Measurements from ENCODE around the gene TGFBR2. TPM values are rescaled to one million over a fixed set of nuclear protein-coding genes. Genes with fewer than 3 reads are reported as not detected.

TGFBR2 gene
- total and polyA plus RNA-seq, 10 of the 15 experiments (the other 5 are each of a cell fraction or from before 2014, with no cell fraction given), result 0.02 to 0.98 (median 0.18) TPM; not detected in 1

- intact Hi-C loops (cut with micrococcal nuclease; ENCODE audit: unreplicated experiment), result no loop called here
- Histone ChIP-seq H3K4me2 (ENCODE audit: control insufficient read depth, insufficient read depth) (no peak overlapping the region), H3K27ac (ENCODE audit: control insufficient read depth, insufficient read depth) (no peak overlapping the region), H3K9ac (ENCODE audit: control insufficient read depth, insufficient read depth, low read length) (no peak overlapping the region), H3K4me1 (ENCODE audit: control insufficient read depth, insufficient read depth, low read length) (no peaks in the 10 kb centered on the region), H2AFZ (ENCODE audit: control insufficient read depth, low read depth, low read length) (no peak overlapping the region), H3K9me3 (replicated peaks; ENCODE audit: control insufficient read depth, insufficient read depth, low read length) (no peaks in the 10 kb centered on the region), H4K20me1 (ENCODE audit: control insufficient read depth, insufficient read depth) (no peaks in the 10 kb centered on the region), H3K4me3 (no peak overlapping the region), H3K79me2 (ENCODE audit: control insufficient read depth, insufficient read depth, low read length) (no peaks in the 10 kb centered on the region), H3K27me3 (replicated peaks in 1 of 2; ENCODE audit: control insufficient read depth in 2 of 2, insufficient read depth in 2 of 2, low read length in 1 of 2) (no peaks in the 10 kb centered on the region; a peak in 1 of 4 replicates), H3K36me3 (ENCODE audit: control insufficient read depth in 2 of 2, insufficient read depth in 2 of 2, low read length in 1 of 2) (no peaks in the 10 kb centered on the region)
- TF ChIP-seq BMI1 (IDR thresholded peaks at IDR 0.05; ENCODE audit: borderline replicate concordance), result no peak
- no peak for TF ChIP-seq GABPA (IDR thresholded peaks at IDR 0.05; ENCODE audit: low read depth)
- no peak for TF ChIP-seq ATF7 (IDR thresholded peaks at IDR 0.05; ENCODE audit: low read depth)
- TF ChIP-seq BCL3 (IDR thresholded peaks at IDR 0.05; ENCODE audit: borderline replicate concordance, insufficient read depth, low read depth, low read length, poor library complexity, severe bottlenecking), result no peak
- TF ChIP-seq RCOR1 (conservative IDR thresholded peaks at IDR 0.05; ENCODE audit: low read depth, low read length), result no peak
- no peak for TF ChIP-seq ETV6 (conservative IDR thresholded peaks at IDR 0.05 in 1 of 2, IDR thresholded peaks at IDR 0.05 in 1 of 2; ENCODE audit: borderline replicate concordance in 1 of 2, low read depth in 1 of 2)
- no peak for TF ChIP-seq FOXM1 (IDR thresholded peaks at IDR 0.05; ENCODE audit: low read depth, low read length)
- no peak for TF ChIP-seq SPI1 (IDR thresholded peaks at IDR 0.05; ENCODE audit: borderline replicate concordance, insufficient read depth, low read depth, low read length)
- no peak for TF ChIP-seq FOS (IDR thresholded peaks at IDR 0.05; ENCODE audit: borderline replicate concordance, extremely low read depth, insufficient read length)
- no peak for TF ChIP-seq CHD1 (IDR thresholded peaks at IDR 0.05; ENCODE audit: low read depth, low read length)
- TF ChIP-seq TCF3 (IDR thresholded peaks at IDR 0.05; ENCODE audit: borderline replicate concordance, insufficient read depth, low read depth, low read length), result no peak
- no peak for TF ChIP-seq DPF2 (IDR thresholded peaks at IDR 0.05)
- TF ChIP-seq, protein P1, sequence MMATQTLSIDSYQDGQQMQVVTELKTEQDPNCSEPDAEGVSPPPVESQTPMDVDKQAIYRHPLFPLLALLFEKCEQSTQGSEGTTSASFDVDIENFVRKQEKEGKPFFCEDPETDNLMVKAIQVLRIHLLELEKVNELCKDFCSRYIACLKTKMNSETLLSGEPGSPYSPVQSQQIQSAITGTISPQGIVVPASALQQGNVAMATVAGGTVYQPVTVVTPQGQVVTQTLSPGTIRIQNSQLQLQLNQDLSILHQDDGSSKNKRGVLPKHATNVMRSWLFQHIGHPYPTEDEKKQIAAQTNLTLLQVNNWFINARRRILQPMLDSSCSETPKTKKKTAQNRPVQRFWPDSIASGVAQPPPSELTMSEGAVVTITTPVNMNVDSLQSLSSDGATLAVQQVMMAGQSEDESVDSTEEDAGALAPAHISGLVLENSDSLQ (IDR thresholded peaks at IDR 0.05), result no peak
- TF ChIP-seq ZZZ3 (IDR thresholded peaks at IDR 0.05; ENCODE audit: control insufficient read depth, insufficient read length, low read depth), result no peak
- TF ChIP-seq IRF4 (IDR thresholded peaks at IDR 0.05; ENCODE audit: low read depth, low read length), result no peak
- no peak for TF ChIP-seq TARDBP (IDR thresholded peaks at IDR 0.05; ENCODE audit: borderline replicate concordance)
- TF ChIP-seq MTA2 (IDR thresholded peaks at IDR 0.05; ENCODE audit: low read depth), result no peak
- TF ChIP-seq HDGF (IDR thresholded peaks at IDR 0.05), result no peak
- CTCF ChIA-PET, result no interaction called here
- SMC1A ChIA-PET (ENCODE audit: uncharacterized antibody, unreplicated experiment), result no interaction called here
- RAD21 ChIA-PET (ENCODE audit: unreplicated experiment), result no interaction called here
- no peak for ATAC-seq
- BruUV-seq (replicated peaks), result no TSS peak
- no peak for FAIRE-seq
- WGBS (ENCODE audit: insufficient coverage, insufficient replicate concordance, low lambda C conversion rate, missing lambda C conversion rate), result 86% methylated on average over 1 of the region's 1 CpG
- DNase-seq (ENCODE audit: low read depth, low spot score), result no peak
- POLR2A ChIA-PET, result no interaction called here
- in situ Hi-C loops (cut with MboI), result no loop called here
Measured at GRCh38 chr3:30563956-30564355, 42.4 kb upstream of the TGFBR2 start.
